Upper lobe of left lung (tissue), 4 donors: ENCODE measurements around the gene CALML5.

Source experiments
- POLR2A ChIP-seq, 4 donors: fragments of 450-650 bp; IDR thresholded peaks; one replicate each; pipeline ENCODE4 v1.5.1; 2016 to 2017; ENCODE audit warnings: antibody characterized with exemption in 4 of 4, mild to moderate bottlenecking in 2 of 4
- POLR2AphosphoS5 ChIP-seq, 2 donors: sonication (generic); formaldehyde crosslinking; IDR thresholded peaks; one replicate each; pipeline ENCODE4 v1.5.1; 2017; ENCODE audit warnings: antibody characterized with exemption in 2 of 2
- TF ChIP-seq, protein P1 (sequence below), 6 experiments: fragments of 450-650 bp in 4 of 6; fragments of 200-600 bp in 2 of 6; sonication (generic) in 2 of 6; IDR thresholded peaks; one replicate each; pipeline ENCODE4 v1.5.1; 2016 to 2019; ENCODE audit warnings: antibody characterized with exemption in 6 of 6

DNA sequence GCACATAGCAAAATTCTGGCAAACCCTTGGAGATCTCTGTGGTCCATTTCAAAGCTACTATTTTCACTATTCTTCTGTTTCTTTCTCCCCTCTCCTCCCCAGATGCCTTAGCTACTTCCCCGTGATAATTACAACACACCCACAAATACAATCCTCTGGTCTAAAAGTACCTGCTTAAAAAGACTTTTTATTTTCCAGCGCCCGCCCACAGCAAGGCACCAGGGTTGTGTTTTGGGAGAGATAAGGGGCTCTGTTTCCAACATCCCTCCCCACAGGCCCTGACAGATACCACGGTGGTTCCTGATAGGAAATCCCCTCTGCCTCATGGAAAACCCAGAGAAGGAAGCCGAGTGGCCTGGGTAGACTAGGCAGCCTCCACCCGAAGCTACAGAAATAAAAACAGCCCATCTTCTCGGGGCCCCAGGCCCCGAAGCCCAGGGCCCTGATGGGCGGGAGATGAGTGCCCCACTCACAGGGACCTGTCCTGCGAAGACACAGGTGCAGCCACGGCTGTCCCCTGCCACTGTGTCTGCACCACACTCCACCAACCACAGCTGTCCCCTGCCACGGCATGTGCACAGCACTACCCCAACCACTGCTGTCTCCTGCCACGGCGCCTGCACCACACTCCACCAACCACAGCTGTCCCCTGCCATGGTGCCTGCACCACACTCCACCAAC lies 19.7 kb downstream of the CALML5 start:
- TF ChIP-seq POLR2A (IDR thresholded peaks at IDR 0.05) (no peak), POLR2AphosphoS5 (IDR thresholded peaks at IDR 0.05) (no peak)
- TF ChIP-seq, protein P1, sequence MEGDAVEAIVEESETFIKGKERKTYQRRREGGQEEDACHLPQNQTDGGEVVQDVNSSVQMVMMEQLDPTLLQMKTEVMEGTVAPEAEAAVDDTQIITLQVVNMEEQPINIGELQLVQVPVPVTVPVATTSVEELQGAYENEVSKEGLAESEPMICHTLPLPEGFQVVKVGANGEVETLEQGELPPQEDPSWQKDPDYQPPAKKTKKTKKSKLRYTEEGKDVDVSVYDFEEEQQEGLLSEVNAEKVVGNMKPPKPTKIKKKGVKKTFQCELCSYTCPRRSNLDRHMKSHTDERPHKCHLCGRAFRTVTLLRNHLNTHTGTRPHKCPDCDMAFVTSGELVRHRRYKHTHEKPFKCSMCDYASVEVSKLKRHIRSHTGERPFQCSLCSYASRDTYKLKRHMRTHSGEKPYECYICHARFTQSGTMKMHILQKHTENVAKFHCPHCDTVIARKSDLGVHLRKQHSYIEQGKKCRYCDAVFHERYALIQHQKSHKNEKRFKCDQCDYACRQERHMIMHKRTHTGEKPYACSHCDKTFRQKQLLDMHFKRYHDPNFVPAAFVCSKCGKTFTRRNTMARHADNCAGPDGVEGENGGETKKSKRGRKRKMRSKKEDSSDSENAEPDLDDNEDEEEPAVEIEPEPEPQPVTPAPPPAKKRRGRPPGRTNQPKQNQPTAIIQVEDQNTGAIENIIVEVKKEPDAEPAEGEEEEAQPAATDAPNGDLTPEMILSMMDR (IDR thresholded peaks at IDR 0.05) = no peak
